Activated T-cell treated with anti-CD3 and anti-CD28 coated beads, Interleukin-2, amount 50 U/mL, for 72 hours (primary cell): ENCODE measurements around the gene WDR77. TPM values are rescaled to one million over a fixed set of nuclear protein-coding genes. Genes with fewer than 3 reads are reported as not detected.
A peak's percentile ranks its signal among the peaks of the same experiment; 100 is the strongest.

Source experiments
- ATAC-seq, 2 donors: fragments of 150-1000 bp; cut with Tn5 transposase; replicated peaks in 1 of 2; 2 replicates each; pipeline ENCODE4 v1.10.0; 2021; ENCODE audit warnings: moderate library complexity in 2 of 2, mild to moderate bottlenecking in 1 of 2
- DNase-seq, 2 donors: peaks; one replicate each; pipeline ENCODE4 v3.0.0; 2021 to 2022; ENCODE audit warnings: mixed read lengths in 1 of 2
- H3K27ac Mint-ChIP-seq: one replicate; pipeline ENCODE4 v1.8.0; 2022; ENCODE audit warnings: mild to moderate bottlenecking, moderate library complexity, mixed read lengths
- H3K27me3 Mint-ChIP-seq: one replicate; pipeline ENCODE4 v1.8.0; 2022; ENCODE audit warnings: low read depth, mixed read lengths
- H3K36me3 Mint-ChIP-seq, 2 donors: one replicate each; pipeline ENCODE4 v1.8.0; 2022; ENCODE audit warnings: mixed read lengths in 2 of 2, mild to moderate bottlenecking in 1 of 2; ENCODE audit not compliant: insufficient read depth in 2 of 2
- H3K4me1 Mint-ChIP-seq: one replicate; pipeline ENCODE4 v1.8.0; 2022; ENCODE audit warnings: low read depth, mixed read lengths
- H3K4me3 Mint-ChIP-seq, 2 donors: one replicate each; pipeline ENCODE4 v1.8.0; 2022; ENCODE audit warnings: mild to moderate bottlenecking in 2 of 2, mixed read lengths in 2 of 2, moderate library complexity in 2 of 2
- H3K9me3 Mint-ChIP-seq, 2 donors: one replicate each; pipeline ENCODE4 v1.8.0; 2022; ENCODE audit warnings: mixed read lengths in 2 of 2
- total RNA-seq, 2 donors: library from RNA; stranded (reverse); gene quantifications; one replicate each; pipeline ENCODE4 v1.2.3, GENCODE V29; 2022

WDR77 gene
- 10 to 100 TPM; 15.7 to 21.5 TPM for total RNA-seq

DNA sequence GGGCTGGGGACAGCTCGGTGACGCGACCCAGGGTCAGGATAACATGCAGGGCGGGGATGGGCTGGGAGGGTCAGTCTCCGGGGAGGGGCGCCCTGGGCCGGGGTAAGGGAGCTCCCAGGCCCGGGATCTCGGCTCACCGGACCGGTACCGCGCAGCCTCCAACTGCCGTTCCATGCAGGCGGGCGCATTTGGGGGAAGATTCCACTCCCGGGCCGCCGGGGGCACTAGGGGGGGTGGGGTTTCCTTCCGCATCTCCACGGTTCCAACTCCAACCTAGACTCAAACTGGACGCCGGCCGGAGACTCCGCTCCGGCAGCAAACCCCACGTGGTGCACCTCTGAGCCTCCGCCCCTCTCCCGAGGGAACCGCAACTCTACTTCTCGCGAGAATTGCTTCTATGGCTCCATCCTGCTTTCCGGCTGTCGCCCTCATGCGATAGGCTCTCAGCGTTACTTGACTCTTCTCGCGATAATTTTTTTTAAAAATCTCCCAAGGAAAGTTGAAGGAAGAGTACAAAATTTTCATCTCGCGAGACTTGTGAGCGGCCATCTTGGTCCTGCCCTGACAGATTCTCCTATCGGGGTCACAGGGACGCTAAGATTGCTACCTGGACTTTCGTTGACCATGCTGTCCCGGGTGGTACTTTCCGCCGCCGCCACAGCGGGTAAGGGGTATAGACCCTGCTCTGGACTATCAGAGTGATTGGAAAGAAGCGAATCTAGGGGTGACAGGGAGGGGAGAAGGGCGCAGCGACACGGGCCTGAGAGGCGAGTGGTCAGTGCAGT, at the start of gene WDR77, which contains the start of gene ATP5PB:
WDR77 (minus strand) TSS at position 339 of the 785 bp plus-strand sequence; CDS start at position 252, 87 bp downstream.
ATP5PB (plus strand) TSS at position 547 of the 785 bp plus-strand sequence; CDS start at position 625, 78 bp downstream.
- H3K27ac Mint-ChIP-seq: peak within 1 kb of the TSS; percentile 98
- no peaks in the 10 kb centered on the region for H3K27me3 Mint-ChIP-seq
- H3K36me3 Mint-ChIP-seq: peaks cover 9 to 28% of the 10 kb centered on the region in 2 donors
- DNase-seq: peak; percentile 93 to 95
- H3K4me1 Mint-ChIP-seq: peaks cover 89% of the 10 kb centered on the region
- peak; percentile 95 to 97 for ATAC-seq
- peak within 1 kb of the TSS; percentile 97 to 100 for H3K4me3 Mint-ChIP-seq
- H3K9me3 Mint-ChIP-seq: no peaks in the 10 kb centered on the region

DNA sequence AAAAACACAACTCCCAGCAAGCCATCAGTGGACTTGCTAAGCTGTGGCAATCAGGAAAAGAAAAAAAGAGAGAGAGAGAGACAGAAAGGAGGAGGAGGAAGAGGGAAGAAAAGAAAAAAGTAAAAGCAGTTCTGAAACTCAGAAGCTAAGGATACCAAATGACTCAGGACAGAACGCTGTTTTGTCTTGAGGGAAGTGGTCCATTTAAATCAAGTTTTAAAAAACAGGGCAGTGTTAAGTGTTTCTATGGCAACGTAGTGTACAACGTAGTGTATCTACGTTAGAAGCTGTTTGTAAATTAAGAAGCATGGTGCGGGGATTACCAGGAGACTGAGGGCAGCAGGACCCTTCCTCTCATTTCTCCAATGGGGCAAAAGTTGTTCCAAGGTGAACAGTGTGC, 48.5 kb upstream of the WDR77 start:
- Mint-ChIP-seq H3K27ac (peak overlapping the region; percentile 44), H3K4me1 (peaks cover 30% of the 10 kb centered on the region), H3K36me3 (peaks cover 16 to 17% of the 10 kb centered on the region in 2 donors)

DNA sequence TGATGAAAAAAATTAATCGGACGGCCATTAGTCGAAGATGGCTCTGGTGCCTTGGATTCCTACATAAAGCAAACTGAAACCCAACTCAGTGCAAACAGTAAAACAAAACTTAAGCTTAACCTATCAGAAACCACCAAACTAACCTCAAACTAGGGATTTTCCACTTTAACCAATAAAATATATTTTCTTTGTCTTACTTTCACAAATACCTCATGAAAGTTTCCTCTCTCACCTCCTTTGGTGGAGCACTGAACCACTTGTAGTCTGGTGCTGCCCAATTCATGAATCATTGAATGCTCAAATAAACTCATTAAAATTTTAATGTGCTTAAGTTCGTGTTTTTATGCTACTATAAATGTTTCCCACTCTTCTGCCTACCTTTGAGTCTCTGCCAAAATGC, 47.3 kb upstream of the WDR77 start:
- no peak for DNase-seq
- peak; percentile 80 to 85 for ATAC-seq
- H3K4me1 Mint-ChIP-seq: peaks cover 33% of the 10 kb centered on the region
- H3K9me3 Mint-ChIP-seq: peaks cover 8 to 17% of the 10 kb centered on the region in 2 donors
- H3K4me3 Mint-ChIP-seq: peak overlapping the region in 1 of 2 donors; percentile 54
- H3K27ac Mint-ChIP-seq: peak overlapping the region; percentile 90
- peaks cover 16 to 17% of the 10 kb centered on the region in 2 donors for H3K36me3 Mint-ChIP-seq
- no peaks in the 10 kb centered on the region for H3K27me3 Mint-ChIP-seq

More for the DNA sequence above, 48.5 kb upstream of the WDR77 start:
- H3K4me3 Mint-ChIP-seq: peak overlapping the region; percentile 46 to 47
- H3K9me3 Mint-ChIP-seq: peaks cover 8 to 17% of the 10 kb centered on the region in 2 donors
- ATAC-seq: peak; percentile 60 to 66
- no peak for DNase-seq
- H3K27me3 Mint-ChIP-seq: no peaks in the 10 kb centered on the region

DNA sequence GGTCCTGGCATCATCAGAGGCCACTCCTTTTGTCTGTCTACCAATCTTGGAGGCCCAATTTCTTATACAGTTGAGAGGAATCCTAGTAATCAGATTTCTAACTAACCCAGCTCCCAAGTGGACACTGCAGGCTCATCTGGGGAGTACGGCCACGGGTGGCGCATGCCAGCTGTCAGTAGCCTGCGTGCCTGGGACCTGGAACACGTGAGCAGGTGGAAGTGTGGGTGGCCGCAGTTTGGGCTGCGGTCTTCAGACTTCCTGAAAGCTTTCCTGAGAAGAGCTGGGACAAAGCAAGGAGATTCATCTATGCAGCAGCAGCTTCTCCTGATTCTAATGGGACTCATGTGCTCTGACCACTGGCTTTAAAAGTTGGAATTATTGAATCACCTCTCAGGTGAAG, 42.0 kb upstream of the WDR77 start:
- Mint-ChIP-seq H3K4me1 (peaks cover 14% of the 10 kb centered on the region), H3K36me3 (peaks cover 4 to 8% of the 10 kb centered on the region in 2 donors), H3K27ac (no peak overlapping the region), H3K27me3 (no peaks in the 10 kb centered on the region), H3K4me3 (no peak overlapping the region), H3K9me3 (peaks cover 5 to 8% of the 10 kb centered on the region in 2 donors)
- no peak for DNase-seq
- no peak for ATAC-seq

DNA sequence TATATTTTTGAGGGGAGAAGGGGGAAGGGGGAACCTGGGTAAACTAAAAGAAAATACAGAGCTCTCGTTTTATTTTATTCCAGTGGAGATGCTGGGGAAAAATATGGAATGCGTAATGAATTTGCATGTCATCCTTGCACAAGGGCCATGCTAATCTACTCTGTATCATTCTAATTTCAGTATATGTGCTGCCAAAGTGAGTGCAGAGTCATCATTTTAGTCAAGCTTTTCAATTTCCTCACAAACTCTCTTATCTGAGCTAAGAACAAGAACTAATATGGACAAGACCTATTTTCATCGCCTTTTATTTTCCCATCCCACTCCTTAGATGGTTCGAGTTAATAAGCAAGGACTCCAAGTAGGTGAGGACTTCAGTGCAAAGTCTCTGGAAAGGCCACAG, 41.2 kb upstream of the WDR77 start:
- Mint-ChIP-seq H3K9me3 (peaks cover 3 to 5% of the 10 kb centered on the region in 2 donors), H3K4me3 (no peak overlapping the region), H3K27me3 (no peaks in the 10 kb centered on the region), H3K27ac (no peak overlapping the region), H3K36me3 (peaks cover under 1 to 4% of the 10 kb centered on the region in 2 donors), H3K4me1 (peaks cover 8% of the 10 kb centered on the region)
- DNase-seq: no peak
- ATAC-seq: no peak

DNA sequence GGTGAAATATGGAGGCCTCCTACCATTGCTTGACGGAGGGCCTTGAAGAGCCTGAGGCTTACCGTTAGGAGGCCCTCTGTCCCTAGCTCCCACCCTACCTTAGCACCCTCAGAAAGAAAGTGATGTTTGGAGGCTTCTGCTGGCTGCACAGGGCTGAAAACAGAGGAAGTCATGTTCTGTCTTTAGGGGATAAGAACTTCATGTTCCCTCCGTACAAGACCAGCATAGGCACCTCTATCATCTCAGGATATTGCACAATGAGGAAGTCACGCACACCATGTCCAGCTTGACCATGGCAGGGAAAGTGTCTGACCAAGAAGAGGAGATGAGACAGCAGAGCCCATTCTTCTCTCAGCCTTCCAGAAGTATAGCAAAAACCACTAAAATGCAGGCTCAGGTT, 40.5 kb upstream of the WDR77 start:
- no peak for ATAC-seq
- DNase-seq: no peak
- no peak overlapping the region for H3K27ac Mint-ChIP-seq
- no peak overlapping the region for H3K4me3 Mint-ChIP-seq
- H3K4me1 Mint-ChIP-seq: peaks cover 8% of the 10 kb centered on the region
- H3K9me3 Mint-ChIP-seq: peaks cover 3 to 5% of the 10 kb centered on the region in 2 donors
- peaks cover 0 to 1% of the 10 kb centered on the region in 2 donors for H3K36me3 Mint-ChIP-seq
- H3K27me3 Mint-ChIP-seq: no peaks in the 10 kb centered on the region

DNA sequence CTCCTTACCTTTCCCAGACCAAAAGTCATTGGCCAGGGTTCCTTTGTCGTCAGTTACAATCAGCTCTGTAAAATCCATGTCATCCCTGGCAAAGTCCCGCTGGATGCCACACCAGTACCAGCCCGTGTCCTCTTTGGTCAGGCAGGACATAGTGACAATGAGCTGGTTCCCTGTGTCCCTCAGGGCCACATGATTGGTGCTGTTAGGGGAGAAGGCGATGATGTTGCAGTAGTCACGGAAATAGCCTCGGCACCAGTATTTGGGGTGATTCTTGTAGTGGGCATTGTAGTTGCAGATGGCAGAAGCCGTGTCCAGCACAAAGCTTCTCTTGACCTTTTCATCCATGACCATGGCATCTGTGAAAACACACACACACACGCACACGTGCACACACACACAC, 39.6 kb upstream of the WDR77 start:
- DNase-seq: no peak
- no peak overlapping the region for H3K4me3 Mint-ChIP-seq
- H3K36me3 Mint-ChIP-seq: no peaks in the 10 kb centered on the region
- H3K9me3 Mint-ChIP-seq: no peaks in the 10 kb centered on the region
- ATAC-seq: no peak
- H3K4me1 Mint-ChIP-seq: peaks cover 8% of the 10 kb centered on the region
- H3K27me3 Mint-ChIP-seq: no peaks in the 10 kb centered on the region
- H3K27ac Mint-ChIP-seq: no peak overlapping the region

DNA sequence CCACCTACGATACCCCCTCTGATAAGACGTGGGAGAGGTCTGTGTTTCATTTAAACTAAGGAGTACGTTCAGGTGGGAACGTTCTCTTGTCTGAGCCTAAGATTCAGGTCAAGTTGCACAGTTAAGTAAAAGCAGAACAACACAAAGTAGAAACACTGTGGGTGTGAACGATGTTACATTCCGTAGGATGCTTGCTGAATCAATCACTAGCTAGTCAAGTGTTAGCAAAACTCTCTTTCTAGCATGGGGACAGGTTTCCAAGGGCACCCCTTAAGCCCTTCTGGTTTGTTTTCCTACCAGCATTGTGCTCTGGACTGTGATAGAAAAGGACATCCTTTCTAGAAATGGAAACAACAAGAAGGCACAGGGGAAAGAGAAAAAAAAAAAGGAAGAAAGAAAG, 38.1 kb upstream of the WDR77 start:
- Mint-ChIP-seq H3K27me3 (no peaks in the 10 kb centered on the region), H3K9me3 (no peaks in the 10 kb centered on the region), H3K4me3 (no peak overlapping the region), H3K4me1 (peaks cover 12% of the 10 kb centered on the region), H3K27ac (no peak overlapping the region), H3K36me3 (no peaks in the 10 kb centered on the region)
- ATAC-seq (no peak), DNase-seq (no peak)

DNA sequence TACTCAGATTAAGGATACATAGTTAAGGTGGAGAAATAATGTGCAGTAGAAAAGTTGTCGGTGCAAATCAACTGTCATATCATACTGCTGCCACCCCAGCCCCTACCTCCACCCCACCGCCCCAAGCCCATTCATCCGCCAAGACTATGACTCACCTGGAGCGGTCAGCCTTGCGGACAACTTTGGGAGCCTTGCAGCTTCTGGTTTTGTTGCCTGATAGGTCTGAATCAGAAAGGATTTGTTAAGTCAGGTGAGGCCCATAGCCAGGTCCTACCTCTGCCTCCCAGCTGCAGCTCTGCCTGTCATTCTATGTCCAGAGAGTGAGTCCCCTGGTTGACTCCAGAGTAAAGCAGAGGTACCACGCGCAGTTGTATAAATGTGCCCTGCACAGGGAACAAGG, 37.4 kb upstream of the WDR77 start:
- H3K27ac Mint-ChIP-seq: no peak overlapping the region
- H3K36me3 Mint-ChIP-seq: no peaks in the 10 kb centered on the region
- peaks cover 10% of the 10 kb centered on the region for H3K4me1 Mint-ChIP-seq

DNA sequence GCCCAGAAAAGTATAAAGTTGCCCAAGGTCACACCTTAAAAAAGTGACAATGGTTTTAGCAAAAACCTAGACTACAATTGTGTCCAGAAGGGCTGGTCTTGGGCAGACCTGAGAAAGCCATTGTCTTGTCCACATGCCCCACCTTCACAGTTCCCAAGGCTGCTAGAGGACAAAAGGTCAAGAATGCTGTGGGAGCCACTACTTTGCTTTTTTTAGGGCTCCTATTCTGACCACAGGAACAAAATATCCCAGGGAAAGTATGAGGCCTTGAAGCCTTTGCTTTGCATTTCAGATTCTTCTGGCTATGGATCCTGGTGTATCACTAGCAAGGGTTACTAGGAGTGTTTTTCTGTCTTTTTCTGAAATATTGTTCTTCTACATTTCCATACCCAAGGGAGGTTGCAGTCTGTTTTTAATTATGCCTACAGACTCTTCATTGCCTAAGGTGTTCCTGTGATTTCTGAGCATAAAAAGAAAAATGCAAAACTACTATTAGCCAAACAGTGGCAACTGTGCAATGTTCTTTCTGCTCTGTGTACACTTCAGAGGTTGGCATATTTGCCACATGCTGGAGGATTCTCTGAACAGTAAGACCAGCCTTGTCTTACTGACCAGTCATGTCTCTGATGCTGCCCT, 35.5 kb upstream of the WDR77 start:
- Mint-ChIP-seq H3K9me3 (no peaks in the 10 kb centered on the region), H3K27ac (no peak overlapping the region), H3K27me3 (no peaks in the 10 kb centered on the region), H3K4me1 (peaks cover 4% of the 10 kb centered on the region), H3K4me3 (no peak overlapping the region), H3K36me3 (no peaks in the 10 kb centered on the region)
- DNase-seq (no peak), ATAC-seq (no peak)

More for the DNA sequence above, 37.4 kb upstream of the WDR77 start:
- H3K4me3 Mint-ChIP-seq: no peak overlapping the region
- ATAC-seq: no peak
- DNase-seq: no peak
- H3K9me3 Mint-ChIP-seq: no peaks in the 10 kb centered on the region
- no peaks in the 10 kb centered on the region for H3K27me3 Mint-ChIP-seq

DNA sequence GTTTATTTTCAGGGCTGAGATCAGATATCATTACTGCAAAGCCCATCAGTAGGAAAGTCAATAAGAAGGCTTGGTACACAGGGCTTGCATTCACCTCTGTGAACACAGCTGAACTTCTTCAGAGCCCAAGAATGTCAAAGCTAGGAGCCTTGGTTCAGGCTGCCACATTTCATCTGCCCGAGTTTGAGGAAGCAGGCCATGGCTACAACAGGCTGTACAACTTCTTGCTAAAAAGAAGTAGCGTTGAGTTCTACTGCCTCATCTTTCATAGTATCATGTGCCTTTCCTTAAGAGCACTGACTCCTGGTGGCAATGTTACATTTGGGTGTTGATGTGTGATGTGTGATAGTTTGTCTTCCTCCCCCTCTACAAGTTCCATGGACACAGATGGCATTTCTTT, 34.8 kb upstream of the WDR77 start:
- ATAC-seq (no peak), DNase-seq (no peak)
- no peaks in the 10 kb centered on the region for H3K27me3 Mint-ChIP-seq
- H3K4me1 Mint-ChIP-seq: peaks cover 4% of the 10 kb centered on the region
- no peaks in the 10 kb centered on the region for H3K9me3 Mint-ChIP-seq
- no peak overlapping the region for H3K27ac Mint-ChIP-seq
- H3K36me3 Mint-ChIP-seq: no peaks in the 10 kb centered on the region
- no peak overlapping the region for H3K4me3 Mint-ChIP-seq

DNA sequence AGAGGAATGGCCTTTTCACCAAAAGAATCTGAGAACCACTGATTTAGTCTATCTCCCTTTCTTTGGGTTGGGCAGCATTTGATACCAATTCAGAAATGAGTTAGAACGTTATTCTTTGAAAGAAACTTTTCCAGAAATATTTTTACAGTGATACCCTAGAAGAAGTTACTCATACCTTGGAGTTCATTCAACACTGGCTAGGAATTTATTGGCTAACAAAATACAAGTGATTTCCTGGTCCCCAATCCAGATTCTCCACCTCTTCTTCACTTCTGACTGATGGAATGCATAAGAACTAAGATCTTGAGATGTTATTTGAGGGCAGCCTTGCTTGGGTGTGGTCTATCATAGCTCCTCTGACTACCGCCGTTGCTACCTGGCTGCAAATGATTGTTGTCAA, 34.1 kb upstream of the WDR77 start:
- no peak overlapping the region for H3K27ac Mint-ChIP-seq
- H3K9me3 Mint-ChIP-seq: no peaks in the 10 kb centered on the region
- ATAC-seq (no peak), DNase-seq (no peak)
- H3K4me3 Mint-ChIP-seq: no peak overlapping the region
- H3K36me3 Mint-ChIP-seq: peaks cover 0 to 3% of the 10 kb centered on the region in 2 donors
- no peaks in the 10 kb centered on the region for H3K27me3 Mint-ChIP-seq
- H3K4me1 Mint-ChIP-seq: peaks cover 8% of the 10 kb centered on the region

DNA sequence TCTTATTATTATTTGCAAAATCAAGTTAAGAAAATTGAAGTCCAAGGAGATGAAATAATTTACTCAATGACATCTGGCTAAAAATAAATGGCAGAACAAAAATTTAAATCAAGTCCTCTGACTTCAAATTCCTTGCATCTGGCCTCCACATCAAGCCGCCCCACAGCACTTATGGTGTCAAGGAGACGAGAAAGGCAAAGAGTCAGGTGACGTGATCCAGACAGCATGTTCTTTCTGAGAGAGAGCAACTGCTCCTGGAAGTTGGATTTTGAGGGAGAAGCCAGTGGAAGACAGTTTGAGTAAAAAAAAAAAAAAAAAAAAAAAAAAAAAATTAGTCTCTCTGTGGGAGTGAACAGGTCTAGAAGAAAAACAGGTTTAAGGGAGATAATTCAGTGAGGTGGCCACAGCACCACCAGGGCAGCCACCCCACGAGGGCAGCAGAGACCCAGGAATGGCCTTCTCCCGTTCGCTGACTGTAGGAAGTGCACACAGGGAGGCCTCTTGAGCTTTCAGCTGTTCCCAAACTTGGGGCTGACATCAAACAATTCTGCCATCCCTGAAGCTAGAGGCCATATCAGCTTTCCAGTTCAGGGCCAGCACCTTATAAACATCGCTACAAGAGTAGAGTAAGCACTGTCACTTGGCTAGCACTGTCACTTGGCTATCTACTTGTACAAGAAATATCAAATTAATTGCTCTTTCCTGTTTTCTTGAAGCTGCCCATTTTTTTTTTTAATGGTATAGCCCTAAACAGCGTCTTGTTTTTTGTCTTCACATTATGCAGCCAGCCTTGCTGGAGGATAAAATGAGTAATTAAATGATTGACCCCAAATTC, 32.5 kb upstream of the WDR77 start:
- peak; percentile 68 to 69 for DNase-seq
- Mint-ChIP-seq H3K9me3 (no peaks in the 10 kb centered on the region), H3K4me3 (no peak overlapping the region), H3K36me3 (peaks cover 2 to 7% of the 10 kb centered on the region in 2 donors), H3K27me3 (no peaks in the 10 kb centered on the region), H3K4me1 (peaks cover 24% of the 10 kb centered on the region), H3K27ac (no peak overlapping the region)
- peak; percentile 76 to 78 for ATAC-seq
